ENCODE results near the gene RYR3.

The RYR3 gene

GRCh38 chr15:33834892-33835743 lies 524.4 kb downstream of the RYR3 start:
- Histone ChIP-seq H4K20me1 (ENCODE audit: low read depth, low read length) (no peaks in the 10 kb centered on the region), H3K9me3 (ENCODE audit: insufficient read depth, low read length) (no peaks in the 10 kb centered on the region), H3K4me2 (ENCODE audit: low read depth, low read length, poor library complexity, severe bottlenecking) (no peak overlapping the region), H3K27me3 (ENCODE audit: low read length) (no peaks in the 10 kb centered on the region), H3K27ac (ENCODE audit: low read depth, low read length) (no peak overlapping the region), H3F3A (ENCODE audit: insufficient read depth) (no peaks in the 10 kb centered on the region), H3K36me3 (ENCODE audit: low read length) (no peaks in the 10 kb centered on the region), H3K9me2 (replicated peaks; ENCODE audit: insufficient read depth, low read length) (no peaks in the 10 kb centered on the region), H2AFZ (ENCODE audit: low read depth, low read length, severe bottlenecking) (no peak overlapping the region), H3K9ac (ENCODE audit: low read length) (no peak overlapping the region), H3K79me2 (ENCODE audit: insufficient read depth, low read length) (no peaks in the 10 kb centered on the region), H3K4me3 (ENCODE audit: insufficient read depth, low read length, poor library complexity, severe bottlenecking) (no peak overlapping the region)
- TF ChIP-seq EZH2phosphoT487 (conservative IDR thresholded peaks at IDR 0.05; ENCODE audit: low read length) = no peak
- TF ChIP-seq, protein P1, sequence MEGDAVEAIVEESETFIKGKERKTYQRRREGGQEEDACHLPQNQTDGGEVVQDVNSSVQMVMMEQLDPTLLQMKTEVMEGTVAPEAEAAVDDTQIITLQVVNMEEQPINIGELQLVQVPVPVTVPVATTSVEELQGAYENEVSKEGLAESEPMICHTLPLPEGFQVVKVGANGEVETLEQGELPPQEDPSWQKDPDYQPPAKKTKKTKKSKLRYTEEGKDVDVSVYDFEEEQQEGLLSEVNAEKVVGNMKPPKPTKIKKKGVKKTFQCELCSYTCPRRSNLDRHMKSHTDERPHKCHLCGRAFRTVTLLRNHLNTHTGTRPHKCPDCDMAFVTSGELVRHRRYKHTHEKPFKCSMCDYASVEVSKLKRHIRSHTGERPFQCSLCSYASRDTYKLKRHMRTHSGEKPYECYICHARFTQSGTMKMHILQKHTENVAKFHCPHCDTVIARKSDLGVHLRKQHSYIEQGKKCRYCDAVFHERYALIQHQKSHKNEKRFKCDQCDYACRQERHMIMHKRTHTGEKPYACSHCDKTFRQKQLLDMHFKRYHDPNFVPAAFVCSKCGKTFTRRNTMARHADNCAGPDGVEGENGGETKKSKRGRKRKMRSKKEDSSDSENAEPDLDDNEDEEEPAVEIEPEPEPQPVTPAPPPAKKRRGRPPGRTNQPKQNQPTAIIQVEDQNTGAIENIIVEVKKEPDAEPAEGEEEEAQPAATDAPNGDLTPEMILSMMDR (IDR thresholded peaks at IDR 0.05; ENCODE audit: insufficient read depth, low read length, poor library complexity, severe bottlenecking) = no peak

DNA sequence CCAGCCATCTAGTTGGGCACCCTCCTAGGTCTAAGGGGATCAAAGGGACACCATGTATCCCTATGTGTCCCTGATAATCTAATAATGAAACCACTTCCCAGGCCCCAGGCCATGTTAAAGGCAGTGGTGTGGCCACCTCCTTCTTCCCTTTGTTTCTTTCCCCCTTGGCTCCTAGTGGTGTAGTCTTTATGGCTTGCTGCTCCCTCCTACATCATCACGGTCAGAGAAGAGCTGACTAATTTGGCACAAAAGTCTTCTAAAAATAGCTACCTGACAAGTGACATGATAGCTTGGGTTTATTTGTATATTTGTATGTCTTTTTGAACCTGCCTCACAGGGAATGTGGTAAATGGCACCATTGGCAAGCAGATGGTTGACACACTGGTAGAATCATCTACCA lies 526.5 kb downstream of the RYR3 start:
- Histone ChIP-seq H3K4me2 (ENCODE audit: low read depth, low read length, poor library complexity, severe bottlenecking) (no peak overlapping the region), H3K27me3 (ENCODE audit: low read length) (no peaks in the 10 kb centered on the region), H2AFZ (ENCODE audit: low read depth, low read length, severe bottlenecking) (no peak overlapping the region), H3K4me3 (ENCODE audit: insufficient read depth, low read length, poor library complexity, severe bottlenecking) (no peak overlapping the region), H3F3A (ENCODE audit: insufficient read depth) (no peaks in the 10 kb centered on the region), H4K20me1 (ENCODE audit: low read depth, low read length) (no peaks in the 10 kb centered on the region), H3K9me3 (ENCODE audit: insufficient read depth, low read length) (no peaks in the 10 kb centered on the region), H3K36me3 (ENCODE audit: low read length) (no peaks in the 10 kb centered on the region), H3K79me2 (ENCODE audit: insufficient read depth, low read length) (no peaks in the 10 kb centered on the region), H3K27ac (ENCODE audit: low read depth, low read length) (no peak overlapping the region), H3K9ac (ENCODE audit: low read length) (no peak overlapping the region), H3K9me2 (replicated peaks; ENCODE audit: insufficient read depth, low read length) (no peaks in the 10 kb centered on the region)
- no peak for TF ChIP-seq EZH2phosphoT487 (conservative IDR thresholded peaks at IDR 0.05; ENCODE audit: low read length)
- TF ChIP-seq, protein P1 (IDR thresholded peaks at IDR 0.05; ENCODE audit: insufficient read depth, low read length, poor library complexity, severe bottlenecking) = no peak

DNA sequence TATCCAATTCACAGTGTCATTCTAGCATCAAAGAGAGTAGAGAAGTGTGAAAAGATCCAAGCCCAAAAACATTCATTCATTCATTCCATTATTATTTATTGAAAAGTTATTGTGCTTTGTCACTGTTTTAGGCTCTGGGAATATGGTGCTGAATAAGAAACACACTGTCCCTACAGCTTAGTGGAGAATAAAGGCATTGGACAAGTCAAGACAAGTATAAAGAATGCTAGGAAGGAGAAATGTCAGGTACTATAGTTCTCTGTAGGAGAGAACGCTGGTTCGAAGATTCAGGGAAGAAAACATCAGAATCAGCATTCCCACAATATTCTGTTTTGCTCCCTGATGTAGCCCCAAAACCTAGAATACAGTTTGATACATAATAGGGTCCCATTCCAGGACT lies 528.8 kb downstream of the RYR3 start:
- TF ChIP-seq, protein P1 (IDR thresholded peaks at IDR 0.05; ENCODE audit: insufficient read depth, low read length, poor library complexity, severe bottlenecking) = no peak
- no peak for TF ChIP-seq EZH2phosphoT487 (conservative IDR thresholded peaks at IDR 0.05; ENCODE audit: low read length)
- Histone ChIP-seq H3K27ac (ENCODE audit: low read depth, low read length) (no peak overlapping the region), H3K4me3 (ENCODE audit: insufficient read depth, low read length, poor library complexity, severe bottlenecking) (no peak overlapping the region), H3K36me3 (ENCODE audit: low read length) (no peaks in the 10 kb centered on the region), H4K20me1 (ENCODE audit: low read depth, low read length) (no peaks in the 10 kb centered on the region), H2AFZ (ENCODE audit: low read depth, low read length, severe bottlenecking) (no peak overlapping the region), H3K9me3 (ENCODE audit: insufficient read depth, low read length) (no peaks in the 10 kb centered on the region), H3K9me2 (replicated peaks; ENCODE audit: insufficient read depth, low read length) (no peaks in the 10 kb centered on the region), H3K4me2 (ENCODE audit: low read depth, low read length, poor library complexity, severe bottlenecking) (no peak overlapping the region), H3K79me2 (ENCODE audit: insufficient read depth, low read length) (no peaks in the 10 kb centered on the region), H3K27me3 (ENCODE audit: low read length) (no peaks in the 10 kb centered on the region), H3K9ac (ENCODE audit: low read length) (no peak overlapping the region), H3F3A (ENCODE audit: insufficient read depth) (no peaks in the 10 kb centered on the region)

Measured in SU-DHL-6 (cell line).